HG03575 (cell line): Measurements from ENCODE around the gene CNTRL.

Source experiments
- ATAC-seq: cut with Tn5 transposase; IDR thresholded peaks from one replicate; pipeline ENCODE4 v1.9.1; 2021; ENCODE audit not compliant: unreplicated experiment, insufficient number of reproducible peaks, low FRiP score; ENCODE audit errors: extremely low read depth

CNTRL gene

GRCh38 chr9:121216271-121216805 lies 141.6 kb downstream of the CNTRL start:
- ATAC-seq: no peak

- ATAC-seq: peak; percentile 56
Observed at GRCh38 chr9:121217609-121218292, 143.0 kb downstream of the CNTRL start.

GRCh38 chr9:121218357-121219027 lies 143.7 kb downstream of the CNTRL start:
- ATAC-seq: no peak

- ATAC-seq: no peak
Observed at GRCh38 chr9:121219530-121219929, 144.8 kb downstream of the CNTRL start.

GRCh38 chr9:121220996-121221663 lies 146.4 kb downstream of the CNTRL start:
- ATAC-seq: no peak

GRCh38 chr9:121221664-121222055 lies 146.9 kb downstream of the CNTRL start:
- no peak for ATAC-seq

GRCh38 chr9:121222524-121223171 lies 147.9 kb downstream of the CNTRL start:
- no peak for ATAC-seq

GRCh38 chr9:121225240-121225639 lies 150.5 kb downstream of the CNTRL start:
- no peak for ATAC-seq

GRCh38 chr9:121226175-121226574 lies 151.4 kb downstream of the CNTRL start:
- no peak for ATAC-seq
